Neuron (in vitro differentiated cells): Measurements from ENCODE around the gene CDH4.

Source experiments
- H2AFZ ChIP-seq: one replicate; pipeline ENCODE4 v1.6.1; 2013; ENCODE audit warnings: low read depth, mild to moderate bottlenecking, inconsistent platforms, low read length, moderate library complexity
- H3K27me3 ChIP-seq: one replicate; pipeline ENCODE4 v1.6.1; 2013; ENCODE audit warnings: low read length; ENCODE audit not compliant: insufficient read depth
- H3K36me3 ChIP-seq: one replicate; pipeline ENCODE4 v1.6.1; 2013; ENCODE audit warnings: low read length; ENCODE audit not compliant: insufficient read depth
- H3K4me1 ChIP-seq: one replicate; pipeline ENCODE4 v1.6.1; 2013; ENCODE audit warnings: low read length; ENCODE audit not compliant: insufficient read depth
- H3K4me3 ChIP-seq: 2 replicates; pipeline ENCODE4 v1.5.1; 2013; ENCODE audit warnings: mild to moderate bottlenecking, low read length, moderate library complexity
- H3K9me3 ChIP-seq: one replicate; pipeline ENCODE4 v1.6.1; 2013; ENCODE audit warnings: low read length

The CDH4 gene

GRCh38 chr20:61600016-61600415 lies 348.0 kb downstream of the CDH4 start:
- Histone ChIP-seq H3K4me3 (no peak overlapping the region), H3K36me3 (no peaks in the 10 kb centered on the region), H3K9me3 (peaks cover 12% of the 10 kb centered on the region), H3K27me3 (no peaks in the 10 kb centered on the region), H3K4me1 (peaks cover 15% of the 10 kb centered on the region), H2AFZ (no peak overlapping the region)

GRCh38 chr20:61601361-61601760 lies 349.3 kb downstream of the CDH4 start:
- Histone ChIP-seq H3K36me3 (no peaks in the 10 kb centered on the region), H3K4me3 (no peak overlapping the region), H3K9me3 (peaks cover 5% of the 10 kb centered on the region), H3K27me3 (no peaks in the 10 kb centered on the region), H2AFZ (no peak overlapping the region), H3K4me1 (peaks cover 15% of the 10 kb centered on the region)

- H2AFZ ChIP-seq: no peak overlapping the region
- H3K36me3 ChIP-seq: no peaks in the 10 kb centered on the region
- H3K9me3 ChIP-seq: peaks cover 4% of the 10 kb centered on the region
- H3K4me3 ChIP-seq: no peak overlapping the region
- H3K4me1 ChIP-seq: peaks cover 15% of the 10 kb centered on the region
- H3K27me3 ChIP-seq: no peaks in the 10 kb centered on the region
These were observed 349.8 kb downstream of the CDH4 start for GRCh38 chr20:61601853-61602252.

GRCh38 chr20:61603715-61604114 lies 351.7 kb downstream of the CDH4 start:
- no peak overlapping the region for H3K4me3 ChIP-seq
- peaks cover 2% of the 10 kb centered on the region for H3K9me3 ChIP-seq
- no peak overlapping the region for H2AFZ ChIP-seq
- peaks cover 15% of the 10 kb centered on the region for H3K4me1 ChIP-seq
- H3K36me3 ChIP-seq: no peaks in the 10 kb centered on the region
- H3K27me3 ChIP-seq: no peaks in the 10 kb centered on the region

GRCh38 chr20:61604549-61604948 lies 352.5 kb downstream of the CDH4 start:
- H3K36me3 ChIP-seq: no peaks in the 10 kb centered on the region
- H3K4me1 ChIP-seq: peaks cover 7% of the 10 kb centered on the region
- H3K9me3 ChIP-seq: peaks cover 2% of the 10 kb centered on the region
- H3K4me3 ChIP-seq: no peak overlapping the region
- no peaks in the 10 kb centered on the region for H3K27me3 ChIP-seq
- H2AFZ ChIP-seq: no peak overlapping the region

- no peaks in the 10 kb centered on the region for H3K36me3 ChIP-seq
- H3K4me3 ChIP-seq: no peak overlapping the region
- no peak overlapping the region for H2AFZ ChIP-seq
- no peaks in the 10 kb centered on the region for H3K4me1 ChIP-seq
- H3K9me3 ChIP-seq: peaks cover 2% of the 10 kb centered on the region
- no peaks in the 10 kb centered on the region for H3K27me3 ChIP-seq
These were observed 353.2 kb downstream of the CDH4 start for GRCh38 chr20:61605283-61605682.

GRCh38 chr20:61605862-61606557 lies 353.9 kb downstream of the CDH4 start:
- Histone ChIP-seq H3K4me1 (no peaks in the 10 kb centered on the region), H3K27me3 (no peaks in the 10 kb centered on the region), H3K4me3 (no peak overlapping the region), H2AFZ (no peak overlapping the region), H3K36me3 (no peaks in the 10 kb centered on the region), H3K9me3 (no peaks in the 10 kb centered on the region)

GRCh38 chr20:61608275-61609085 lies 356.4 kb downstream of the CDH4 start:
- Histone ChIP-seq H3K4me3 (no peak overlapping the region), H2AFZ (no peak overlapping the region), H3K27me3 (no peaks in the 10 kb centered on the region), H3K36me3 (no peaks in the 10 kb centered on the region), H3K4me1 (no peaks in the 10 kb centered on the region), H3K9me3 (peaks cover 8% of the 10 kb centered on the region)

- Histone ChIP-seq H3K4me1 (no peaks in the 10 kb centered on the region), H2AFZ (no peak overlapping the region), H3K4me3 (no peak overlapping the region), H3K36me3 (no peaks in the 10 kb centered on the region), H3K27me3 (no peaks in the 10 kb centered on the region), H3K9me3 (peaks cover 8% of the 10 kb centered on the region)
These were observed 357.4 kb downstream of the CDH4 start for GRCh38 chr20:61609461-61609860.

- Histone ChIP-seq H3K4me1 (no peaks in the 10 kb centered on the region), H3K9me3 (peaks cover 8% of the 10 kb centered on the region), H2AFZ (no peak overlapping the region), H3K36me3 (no peaks in the 10 kb centered on the region), H3K27me3 (no peaks in the 10 kb centered on the region), H3K4me3 (no peak overlapping the region)
These were observed 359.5 kb downstream of the CDH4 start for GRCh38 chr20:61611401-61612180.

GRCh38 chr20:61613917-61614705 lies 362.1 kb downstream of the CDH4 start:
- Histone ChIP-seq H3K27me3 (no peaks in the 10 kb centered on the region), H3K4me3 (no peak overlapping the region), H3K36me3 (no peaks in the 10 kb centered on the region), H3K9me3 (peaks cover 8% of the 10 kb centered on the region), H3K4me1 (peaks cover 5% of the 10 kb centered on the region), H2AFZ (no peak overlapping the region)

- Histone ChIP-seq H3K4me1 (peaks cover 5% of the 10 kb centered on the region), H3K9me3 (peaks cover 8% of the 10 kb centered on the region), H3K27me3 (no peaks in the 10 kb centered on the region), H2AFZ (no peak overlapping the region), H3K36me3 (no peaks in the 10 kb centered on the region), H3K4me3 (no peak overlapping the region)
These were observed 362.6 kb downstream of the CDH4 start for GRCh38 chr20:61614706-61615100.
